ENCODE measurements around the gene TTC21A. TPM values are rescaled to one million over a fixed set of nuclear protein-coding genes. Genes with fewer than 3 reads are reported as not detected.

Gene TTC21A
- total RNA-seq, 6 donors from 2014 or later: 7.4 to 52.4 (median 14.3) TPM

GRCh38 chr3:39065197-39065596, 42.3 kb upstream of the TTC21A start:
- peak in 1 of 2 donors; percentile 55 for ATAC-seq (ENCODE audit: low FRiP score in 2 of 2)
- TF ChIP-seq EP300 (IDR thresholded peaks at IDR 0.05) (no peak), POLR2A (IDR thresholded peaks at IDR 0.05) (no peak), POLR2AphosphoS5 (IDR thresholded peaks at IDR 0.05) (no peak)
- TF ChIP-seq, protein P1, sequence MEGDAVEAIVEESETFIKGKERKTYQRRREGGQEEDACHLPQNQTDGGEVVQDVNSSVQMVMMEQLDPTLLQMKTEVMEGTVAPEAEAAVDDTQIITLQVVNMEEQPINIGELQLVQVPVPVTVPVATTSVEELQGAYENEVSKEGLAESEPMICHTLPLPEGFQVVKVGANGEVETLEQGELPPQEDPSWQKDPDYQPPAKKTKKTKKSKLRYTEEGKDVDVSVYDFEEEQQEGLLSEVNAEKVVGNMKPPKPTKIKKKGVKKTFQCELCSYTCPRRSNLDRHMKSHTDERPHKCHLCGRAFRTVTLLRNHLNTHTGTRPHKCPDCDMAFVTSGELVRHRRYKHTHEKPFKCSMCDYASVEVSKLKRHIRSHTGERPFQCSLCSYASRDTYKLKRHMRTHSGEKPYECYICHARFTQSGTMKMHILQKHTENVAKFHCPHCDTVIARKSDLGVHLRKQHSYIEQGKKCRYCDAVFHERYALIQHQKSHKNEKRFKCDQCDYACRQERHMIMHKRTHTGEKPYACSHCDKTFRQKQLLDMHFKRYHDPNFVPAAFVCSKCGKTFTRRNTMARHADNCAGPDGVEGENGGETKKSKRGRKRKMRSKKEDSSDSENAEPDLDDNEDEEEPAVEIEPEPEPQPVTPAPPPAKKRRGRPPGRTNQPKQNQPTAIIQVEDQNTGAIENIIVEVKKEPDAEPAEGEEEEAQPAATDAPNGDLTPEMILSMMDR (IDR thresholded peaks at IDR 0.05): peak in 1 of 6 experiments; percentile 3
- Histone ChIP-seq H3K27ac (no peak overlapping the region), H3K27me3 (no peaks in the 10 kb centered on the region), H3K4me1 (peaks cover 0 to 2% (median 0%) of the 10 kb centered on the region in 4 donors), H3K36me3 (peaks cover 0 to 49% (median 18%) of the 10 kb centered on the region in 4 donors), H3K4me3 (no peak overlapping the region), H3K9me3 (no peaks in the 10 kb centered on the region)
- DNase-seq: no peak
- 23 to 38% methylated on average over 1 of the region's 1 CpG for WGBS, 2 donors

- DNase-seq (no peak), ATAC-seq (ENCODE audit: low FRiP score in 2 of 2) (no peak)
- Histone ChIP-seq H3K27ac (no peak overlapping the region), H3K4me3 (no peak overlapping the region), H3K4me1 (peaks cover 0 to 2% (median 0%) of the 10 kb centered on the region in 4 donors), H3K27me3 (no peaks in the 10 kb centered on the region), H3K36me3 (peaks cover 0 to 70% (median 20%) of the 10 kb centered on the region in 4 donors), H3K9me3 (no peaks in the 10 kb centered on the region)
- no peak for TF ChIP-seq EP300 (IDR thresholded peaks at IDR 0.05)
- no peak for TF ChIP-seq POLR2AphosphoS5 (IDR thresholded peaks at IDR 0.05)
- TF ChIP-seq, protein P1 (IDR thresholded peaks at IDR 0.05): no peak
- no peak for TF ChIP-seq POLR2A (IDR thresholded peaks at IDR 0.05)
- WGBS, 2 donors: 65 to 81% methylated on average over 1 of the region's 1 CpG
These were observed 40.2 kb upstream of the TTC21A start for GRCh38 chr3:39067286-39067685.

GRCh38 chr3:39068556-39068955, 38.9 kb upstream of the TTC21A start:
- 60 to 81% methylated on average over 3 of the region's 3 CpGs for WGBS, 2 donors
- H3K4me1 ChIP-seq: peaks cover 0 to 2% (median 0%) of the 10 kb centered on the region in 4 donors
- no peak overlapping the region for H3K4me3 ChIP-seq
- H3K27me3 ChIP-seq: no peaks in the 10 kb centered on the region
- no peak for ATAC-seq (ENCODE audit: low FRiP score in 2 of 2)
- peaks cover 0 to 77% (median 22%) of the 10 kb centered on the region in 4 donors for H3K36me3 ChIP-seq
- TF ChIP-seq, protein P1 (IDR thresholded peaks at IDR 0.05): no peak
- TF ChIP-seq POLR2A (IDR thresholded peaks at IDR 0.05) (no peak), POLR2AphosphoS5 (IDR thresholded peaks at IDR 0.05) (no peak), EP300 (IDR thresholded peaks at IDR 0.05) (no peak)
- no peaks in the 10 kb centered on the region for H3K9me3 ChIP-seq
- H3K27ac ChIP-seq: no peak overlapping the region
- DNase-seq: no peak

- Histone ChIP-seq H3K4me3 (no peak overlapping the region), H3K27me3 (no peaks in the 10 kb centered on the region), H3K4me1 (no peaks in the 10 kb centered on the region), H3K36me3 (peaks cover 20 to 92% (median 40%) of the 10 kb centered on the region in 4 donors), H3K9me3 (no peaks in the 10 kb centered on the region), H3K27ac (no peak overlapping the region)
- ATAC-seq (ENCODE audit: low FRiP score in 2 of 2): no peak
- TF ChIP-seq POLR2A (IDR thresholded peaks at IDR 0.05) (no peak), EP300 (IDR thresholded peaks at IDR 0.05) (no peak)
- TF ChIP-seq, protein P1 (IDR thresholded peaks at IDR 0.05): no peak
- 91 to 92% methylated on average over 10 of the region's 10 CpGs for WGBS, 2 donors
- DNase-seq: no peak
These were observed 31.6 kb upstream of the TTC21A start for GRCh38 chr3:39075910-39076309.

GRCh38 chr3:39079530-39079929, 27.9 kb upstream of the TTC21A start:
- peaks cover 17 to 77% (median 35%) of the 10 kb centered on the region in 4 donors for H3K36me3 ChIP-seq
- DNase-seq: no peak
- H3K9me3 ChIP-seq: no peaks in the 10 kb centered on the region
- no peak overlapping the region for H3K27ac ChIP-seq
- no peak overlapping the region for H3K4me3 ChIP-seq
- no peaks in the 10 kb centered on the region for H3K27me3 ChIP-seq
- TF ChIP-seq POLR2AphosphoS5 (IDR thresholded peaks at IDR 0.05): no peak
- TF ChIP-seq EP300 (IDR thresholded peaks at IDR 0.05): no peak
- no peak for TF ChIP-seq POLR2A (IDR thresholded peaks at IDR 0.05)
- TF ChIP-seq, protein P1 (IDR thresholded peaks at IDR 0.05): no peak
- no peak for ATAC-seq (ENCODE audit: low FRiP score in 2 of 2)
- H3K4me1 ChIP-seq: no peaks in the 10 kb centered on the region
